H9 (cell line): ENCODE results near the gene KCNV2. TPM values are rescaled to one million over a fixed set of nuclear protein-coding genes. Genes with fewer than 3 reads are reported as not detected.

Source experiments
- DNase-seq: peaks from one replicate; pipeline ENCODE4 v3.0.0-alpha.2; 2017
- H2AFZ ChIP-seq: one replicate; pipeline ENCODE4 v1.6.1; 2013; ENCODE audit warnings: mild to moderate bottlenecking, low read length, control low read depth, moderate library complexity
- H2AK5ac ChIP-seq: 2 replicates; pipeline ENCODE4 v1.6.1; 2013; ENCODE audit warnings: low read length, control low read depth, mixed read lengths; ENCODE audit not compliant: insufficient read length
- H2BK120ac ChIP-seq: one replicate; pipeline ENCODE4 v1.6.1; 2013; ENCODE audit warnings: low read depth, mild to moderate bottlenecking, low read length, control low read depth, inconsistent platforms; ENCODE audit not compliant: poor library complexity, severe bottlenecking
- H2BK12ac ChIP-seq: 2 replicates; pipeline ENCODE4 v1.6.1; 2013; ENCODE audit warnings: low read length, control low read depth, mixed read lengths, low read depth; ENCODE audit not compliant: insufficient read length
- H2BK15ac ChIP-seq: 2 replicates; pipeline ENCODE4 v1.6.1; 2013; ENCODE audit warnings: low read depth, low read length, control low read depth
- H2BK20ac ChIP-seq: one replicate; pipeline ENCODE4 v1.6.1; 2013; ENCODE audit warnings: low read depth, mild to moderate bottlenecking, low read length, control low read depth, inconsistent platforms; ENCODE audit not compliant: poor library complexity, severe bottlenecking
- H2BK5ac ChIP-seq: 2 replicates; pipeline ENCODE4 v1.6.1; 2013; ENCODE audit warnings: low read length, control low read depth, mixed read lengths; ENCODE audit not compliant: insufficient read length
- H3K14ac ChIP-seq: 2 replicates; pipeline ENCODE4 v1.6.1; 2013; ENCODE audit warnings: low read length, control low read depth; ENCODE audit not compliant: insufficient read depth
- H3K18ac ChIP-seq: 2 replicates; pipeline ENCODE4 v1.6.1; 2013; ENCODE audit warnings: low read depth, mild to moderate bottlenecking, mixed read lengths, low read length, control low read depth; ENCODE audit not compliant: insufficient read length
- H3K23ac ChIP-seq: 2 replicates; pipeline ENCODE4 v1.6.1; 2013; ENCODE audit warnings: low read length, control low read depth, mixed read lengths, low read depth; ENCODE audit not compliant: insufficient read length
- H3K23me2 ChIP-seq: 2 replicates; pipeline ENCODE4 v1.6.1; 2013; ENCODE audit warnings: low read depth, mild to moderate bottlenecking, mixed read lengths, low read length, control low read depth; ENCODE audit not compliant: insufficient read length, poor library complexity, severe bottlenecking
- H3K27ac ChIP-seq: 2 replicates; pipeline ENCODE4 v1.5.1; 2013; ENCODE audit warnings: low read length, control low read depth, mixed read lengths, low read depth; ENCODE audit not compliant: insufficient read length
- H3K27me3 ChIP-seq: 2 replicates; pipeline ENCODE4 v1.6.1; 2013; ENCODE audit warnings: low read length, control low read depth, inconsistent platforms; ENCODE audit not compliant: insufficient read depth
- H3K4ac ChIP-seq: 2 replicates; pipeline ENCODE4 v1.6.1; 2013; ENCODE audit warnings: low read depth, mild to moderate bottlenecking, control low read depth, inconsistent platforms, low read length, moderate library complexity
- H3K4me1 ChIP-seq: 2 replicates; pipeline ENCODE4 v1.6.1; 2013; ENCODE audit warnings: low read length, control low read depth, inconsistent platforms; ENCODE audit not compliant: insufficient read depth
- H3K4me2 ChIP-seq: 2 replicates; pipeline ENCODE4 v1.6.1; 2013; ENCODE audit warnings: low read length, control low read depth, mixed read lengths; ENCODE audit not compliant: insufficient read length, insufficient read depth
- H3K56ac ChIP-seq: 2 replicates; pipeline ENCODE4 v1.6.1; 2013; ENCODE audit warnings: low read depth, mild to moderate bottlenecking, mixed read lengths, low read length, control low read depth; ENCODE audit not compliant: insufficient read length
- H3K79me1 ChIP-seq: 2 replicates; pipeline ENCODE4 v1.6.1; 2013; ENCODE audit warnings: low read depth, mild to moderate bottlenecking, moderate library complexity, low read length, control low read depth, inconsistent platforms; ENCODE audit not compliant: insufficient read depth, poor library complexity, severe bottlenecking
- H3K79me2 ChIP-seq: 2 replicates; pipeline ENCODE4 v1.6.1; 2013; ENCODE audit warnings: low read length, control low read depth, inconsistent platforms; ENCODE audit not compliant: insufficient read depth
- H3K9ac ChIP-seq: 2 replicates; pipeline ENCODE4 v1.6.1; 2013; ENCODE audit warnings: low read length, control low read depth, mixed read lengths; ENCODE audit not compliant: insufficient read length; ENCODE audit errors: extremely low read depth
- H3K9me3 ChIP-seq: one replicate; pipeline ENCODE4 v1.6.1; 2013; ENCODE audit warnings: low read depth, low read length, inconsistent platforms; ENCODE audit not compliant: control insufficient read depth
- H3T11ph ChIP-seq: one replicate; pipeline ENCODE4 v1.6.1; 2013; ENCODE audit warnings: mild to moderate bottlenecking, low read length, control low read depth, inconsistent platforms
- H4K20me1 ChIP-seq: one replicate; pipeline ENCODE4 v1.6.1; 2013; ENCODE audit not compliant: control insufficient read depth, insufficient read length, insufficient read depth
- H4K5ac ChIP-seq: 2 replicates; pipeline ENCODE4 v1.6.1; 2013; ENCODE audit warnings: low read depth, mild to moderate bottlenecking, mixed read lengths, low read length, control low read depth; ENCODE audit not compliant: insufficient read length
- H4K8ac ChIP-seq: replicated peaks from 2 replicates; pipeline ENCODE4 v1.6.1; 2013; ENCODE audit warnings: low read length, control low read depth, mixed read lengths, low read depth; ENCODE audit not compliant: insufficient read length
- H4K91ac ChIP-seq: 2 replicates; pipeline ENCODE4 v1.6.1; 2013; ENCODE audit warnings: low read depth, mild to moderate bottlenecking, moderate library complexity, mixed read lengths, low read length, control low read depth; ENCODE audit not compliant: insufficient read length
- H3K27ac Mint-ChIP-seq, 3 experiments: 2 replicates in 2 of 3; 3 replicates in 1 of 3; pipeline ENCODE4 v1.8.0; 2020 to 2021; ENCODE audit warnings: mixed read lengths in 3 of 3, mild to moderate bottlenecking in 1 of 3, moderate library complexity in 1 of 3
- H3K27me3 Mint-ChIP-seq: 2 replicates; pipeline ENCODE4 v1.8.0; 2021; ENCODE audit warnings: low read depth, mild to moderate bottlenecking, moderate library complexity, mixed read lengths
- H3K36me3 Mint-ChIP-seq, 3 experiments: 2 replicates in 2 of 3; 3 replicates in 1 of 3; pipeline ENCODE4 v1.8.0; 2020 to 2021; ENCODE audit warnings: low read depth in 3 of 3, mixed read lengths in 3 of 3; ENCODE audit not compliant: insufficient read depth in 1 of 3
- H3K4me1 Mint-ChIP-seq, 2 experiments: 2 replicates each; pipeline ENCODE4 v1.8.0; 2020; ENCODE audit warnings: mixed read lengths in 2 of 2
- H3K4me3 Mint-ChIP-seq, 2 experiments: 2 replicates in 1 of 2; 3 replicates in 1 of 2; pipeline ENCODE4 v1.8.0; 2020 to 2021; ENCODE audit warnings: mild to moderate bottlenecking in 2 of 2, mixed read lengths in 2 of 2, moderate library complexity in 1 of 2
- H3K9me3 Mint-ChIP-seq, 2 experiments: 2 replicates in 1 of 2; 3 replicates in 1 of 2; pipeline ENCODE4 v1.8.0; 2020; ENCODE audit warnings: mild to moderate bottlenecking in 2 of 2, mixed read lengths in 2 of 2, moderate library complexity in 1 of 2
- CTCF ChIP-seq: fragments of 200-600 bp; sonication (generic); conservative IDR thresholded peaks from 3 replicates; pipeline ENCODE4 v1.8.0; 2021; ENCODE audit warnings: antibody characterized with exemption, mild to moderate bottlenecking
- WGBS: extraction: QIAGEN DNeasy Blood & Tissue Kit; methylation state at CpG from one replicate; pipeline ENCODE4 v1.1.7; 2013; ENCODE audit warnings: missing lambda C conversion rate, low lambda C conversion rate, mixed read lengths; ENCODE audit not compliant: insufficient read length; ENCODE audit errors: extremely low coverage; 5-methylcytosine and 5-hydroxymethylcytosine counted together
- total RNA-seq: library from RNA; stranded (reverse); gene quantifications from 2 replicates; pipeline ENCODE4 v1.2.1, GENCODE V29; 2021

The KCNV2 gene
- total RNA-seq, 1 experiment from 2014 or later: not detected

GRCh38 chr9:2681981-2682380 is 35.3 kb upstream of the KCNV2 start:
- Mint-ChIP-seq H3K36me3 (no peaks in the 10 kb centered on the region; a peak in 1 of 7 replicates), H3K4me1 (peaks cover 9 to 16% of the 10 kb centered on the region in 2 experiments), H3K27me3 (no peaks in the 10 kb centered on the region), H3K27ac (no peak overlapping the region), H3K4me3 (no peak overlapping the region), H3K9me3 (no peaks in the 10 kb centered on the region)
- Histone ChIP-seq H3K27ac (no peak overlapping the region), H3K23me2 (no peaks in the 10 kb centered on the region), H3K18ac (no peak overlapping the region), H3K9me3 (no peaks in the 10 kb centered on the region), H2AK5ac (no peak overlapping the region), H2AFZ (no peak overlapping the region), H4K5ac (no peak overlapping the region), H4K91ac (no peak overlapping the region), H2BK15ac (no peak overlapping the region), H3K14ac (no peak overlapping the region), H2BK20ac (no peak overlapping the region), H2BK12ac (no peak overlapping the region), H2BK5ac (no peak overlapping the region), H3K4ac (no peak overlapping the region), H3T11ph (no peak overlapping the region), H4K8ac (no peak overlapping the region), H3K4me1 (peaks cover 4% of the 10 kb centered on the region; the same call in 1 of the 2 replicates), H3K56ac (no peak overlapping the region), H2BK120ac (no peak overlapping the region), H3K27me3 (no peaks in the 10 kb centered on the region), H3K9ac (no peak overlapping the region), H3K79me2 (no peaks in the 10 kb centered on the region), H3K4me2 (no peak overlapping the region), H4K20me1 (no peaks in the 10 kb centered on the region), H3K23ac (no peak overlapping the region), H3K79me1 (no peaks in the 10 kb centered on the region)
- DNase-seq: no peak
- TF ChIP-seq CTCF: no peak
- WGBS: no CpG with 5 or more reads among the region's 1 CpG
